ENCODE results near the gene CCDC86.

Gene CCDC86

DNA sequence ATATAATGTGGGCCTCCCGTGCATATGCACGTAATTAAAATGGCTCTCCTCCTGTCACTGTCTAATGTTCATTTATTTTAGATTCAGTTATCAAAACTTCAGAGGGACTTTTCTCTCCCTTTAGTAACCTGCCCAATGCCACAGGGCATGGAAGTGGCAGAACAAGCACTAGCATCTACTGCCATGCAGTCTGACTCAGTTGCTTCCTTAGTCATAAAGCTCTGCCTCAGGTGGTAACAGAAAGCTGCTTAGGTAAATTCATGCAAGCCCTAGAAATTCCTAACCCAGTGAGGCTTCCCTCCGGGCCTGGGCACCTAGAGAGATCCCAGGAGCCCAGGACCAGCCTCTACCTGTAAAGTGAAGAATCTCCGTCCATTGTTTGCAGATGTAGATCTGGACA, 55.6 kb downstream of the CCDC86 start:
- Histone ChIP-seq H3K9me3 (ENCODE audit: control insufficient read depth, low read length) (no peaks in the 10 kb centered on the region), H3K4me1 (ENCODE audit: control insufficient read depth, insufficient read depth, low read length, poor library complexity, severe bottlenecking) (no peaks in the 10 kb centered on the region), H3K36me3 (ENCODE audit: control insufficient read depth, insufficient read depth, low read length) (peaks cover 93% of the 10 kb centered on the region), H3K27ac (ENCODE audit: insufficient read depth, low read length, poor library complexity, severe bottlenecking) (no peak overlapping the region), H3K4me3 (ENCODE audit: insufficient read depth, low read depth, low read length, poor library complexity, severe bottlenecking) (no peak overlapping the region), H3K27me3 (replicated peaks; ENCODE audit: control insufficient read depth, insufficient read depth, low read length, poor library complexity, severe bottlenecking) (no peaks in the 10 kb centered on the region)
- no peak for DNase-seq

GRCh38 chr11:60899046-60899936, 57.4 kb downstream of the CCDC86 start:
- DNase-seq: no peak
- Histone ChIP-seq H3K4me1 (ENCODE audit: control insufficient read depth, insufficient read depth, low read length, poor library complexity, severe bottlenecking) (peaks cover 2% of the 10 kb centered on the region), H3K36me3 (ENCODE audit: control insufficient read depth, insufficient read depth, low read length) (peaks cover 93% of the 10 kb centered on the region), H3K27me3 (replicated peaks; ENCODE audit: control insufficient read depth, insufficient read depth, low read length, poor library complexity, severe bottlenecking) (no peaks in the 10 kb centered on the region), H3K4me3 (ENCODE audit: insufficient read depth, low read depth, low read length, poor library complexity, severe bottlenecking) (no peak overlapping the region), H3K9me3 (ENCODE audit: control insufficient read depth, low read length) (no peaks in the 10 kb centered on the region), H3K27ac (ENCODE audit: insufficient read depth, low read length, poor library complexity, severe bottlenecking) (no peak overlapping the region)

GRCh38 chr11:60899977-60900376, 58.1 kb downstream of the CCDC86 start:
- Histone ChIP-seq H3K27me3 (replicated peaks; ENCODE audit: control insufficient read depth, insufficient read depth, low read length, poor library complexity, severe bottlenecking) (no peaks in the 10 kb centered on the region), H3K27ac (ENCODE audit: insufficient read depth, low read length, poor library complexity, severe bottlenecking) (no peak overlapping the region), H3K9me3 (ENCODE audit: control insufficient read depth, low read length) (no peaks in the 10 kb centered on the region), H3K36me3 (ENCODE audit: control insufficient read depth, insufficient read depth, low read length) (peaks cover 86% of the 10 kb centered on the region), H3K4me3 (ENCODE audit: insufficient read depth, low read depth, low read length, poor library complexity, severe bottlenecking) (no peak overlapping the region), H3K4me1 (ENCODE audit: control insufficient read depth, insufficient read depth, low read length, poor library complexity, severe bottlenecking) (peaks cover 8% of the 10 kb centered on the region)
- DNase-seq: no peak

All from effector memory CD4-positive, alpha-beta T cell (primary cell).